HFFc6 (cell line): ENCODE data around the gene GSG1L. TPM values are rescaled to one million over a fixed set of nuclear protein-coding genes. Genes with fewer than 3 reads are reported as not detected.

Experiments used
- DNase-seq: peaks from one replicate; pipeline ENCODE4 v3.0.0-alpha.2; 2018
- H3K27ac Mint-ChIP-seq: 2 replicates; pipeline ENCODE4 v1.8.0; 2020; ENCODE audit warnings: mild to moderate bottlenecking, mixed read lengths
- H3K27me3 Mint-ChIP-seq: 2 replicates; pipeline ENCODE4 v1.8.0; 2021; ENCODE audit warnings: mild to moderate bottlenecking, moderate library complexity, mixed read lengths; ENCODE audit not compliant: insufficient read depth
- H3K36me3 Mint-ChIP-seq: 2 replicates; pipeline ENCODE4 v1.8.0; 2021; ENCODE audit warnings: low read depth, mixed read lengths
- H3K4me1 Mint-ChIP-seq: 2 replicates; pipeline ENCODE4 v1.8.0; 2020; ENCODE audit warnings: low read depth, mixed read lengths
- H3K4me3 Mint-ChIP-seq: 2 replicates; pipeline ENCODE4 v1.8.0; 2020; ENCODE audit warnings: mild to moderate bottlenecking, moderate library complexity, mixed read lengths
- H3K9me3 Mint-ChIP-seq: 2 replicates; pipeline ENCODE4 v1.8.0; 2020; ENCODE audit warnings: mild to moderate bottlenecking, mixed read lengths
- long read RNA-seq: library from polyadenylated mRNA; unstranded; transcript quantifications from one replicate; pipeline ENCODE4 v2.0.0, GENCODE V29; 2019
- total RNA-seq, 6 experiments: library from RNA; stranded (reverse); fragmentation: NEBNext Ultra II Directional; extraction: Animal tissue kit (Norgen Biotek cat#: 25700); gene quantifications; 2 replicates in 1 of 6; 3 replicates in 5 of 6; pipeline ENCODE4 v1.2.3, GENCODE V29; 2021
- TF ChIP-seq, protein P1 (sequence below): fragments of 200-600 bp; sonication (generic); IDR thresholded peaks from 2 replicates; pipeline ENCODE4 v1.5.0; 2021; ENCODE audit warnings: antibody characterized with exemption, mild to moderate bottlenecking

Gene GSG1L
- not detected for total RNA-seq
- long read RNA-seq: 0 reads

DNA sequence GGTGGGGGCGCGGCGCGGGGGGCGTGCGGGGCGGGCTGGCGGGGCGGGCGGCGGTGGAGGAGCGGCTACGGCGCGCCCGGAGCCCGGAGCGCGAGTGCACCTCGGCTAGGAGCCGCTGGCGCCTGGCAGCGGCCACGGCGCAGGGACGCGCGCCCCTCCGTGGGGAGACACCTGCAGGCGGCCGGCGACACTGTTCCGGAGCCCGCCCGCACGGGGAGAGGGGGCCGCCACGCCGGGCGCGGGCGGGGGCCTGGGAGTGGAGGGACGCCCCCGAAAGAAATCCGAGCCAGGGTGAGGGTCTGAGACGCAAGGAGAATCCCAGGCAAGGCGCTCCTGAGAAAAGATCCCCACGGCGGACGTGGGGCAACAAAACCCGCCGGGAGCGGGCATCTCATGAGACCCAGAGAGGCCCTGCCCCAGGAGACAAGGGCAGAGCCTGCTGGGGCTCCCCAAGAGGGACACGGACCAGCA, at the start of gene GSG1L:
Gene GSG1L (minus strand): TSS at position 124 of the 471 bp plus-strand sequence. CDS start 290 bp downstream, outside the sequence.
- Mint-ChIP-seq H3K36me3 (no peaks in the 10 kb centered on the region), H3K27me3 (peaks cover 41% of the 10 kb centered on the region), H3K9me3 (no peaks in the 10 kb centered on the region), H3K4me1 (peaks cover 12% of the 10 kb centered on the region), H3K4me3 (no peak within 1 kb of the TSS), H3K27ac (no peak within 1 kb of the TSS)
- TF ChIP-seq, protein P1, sequence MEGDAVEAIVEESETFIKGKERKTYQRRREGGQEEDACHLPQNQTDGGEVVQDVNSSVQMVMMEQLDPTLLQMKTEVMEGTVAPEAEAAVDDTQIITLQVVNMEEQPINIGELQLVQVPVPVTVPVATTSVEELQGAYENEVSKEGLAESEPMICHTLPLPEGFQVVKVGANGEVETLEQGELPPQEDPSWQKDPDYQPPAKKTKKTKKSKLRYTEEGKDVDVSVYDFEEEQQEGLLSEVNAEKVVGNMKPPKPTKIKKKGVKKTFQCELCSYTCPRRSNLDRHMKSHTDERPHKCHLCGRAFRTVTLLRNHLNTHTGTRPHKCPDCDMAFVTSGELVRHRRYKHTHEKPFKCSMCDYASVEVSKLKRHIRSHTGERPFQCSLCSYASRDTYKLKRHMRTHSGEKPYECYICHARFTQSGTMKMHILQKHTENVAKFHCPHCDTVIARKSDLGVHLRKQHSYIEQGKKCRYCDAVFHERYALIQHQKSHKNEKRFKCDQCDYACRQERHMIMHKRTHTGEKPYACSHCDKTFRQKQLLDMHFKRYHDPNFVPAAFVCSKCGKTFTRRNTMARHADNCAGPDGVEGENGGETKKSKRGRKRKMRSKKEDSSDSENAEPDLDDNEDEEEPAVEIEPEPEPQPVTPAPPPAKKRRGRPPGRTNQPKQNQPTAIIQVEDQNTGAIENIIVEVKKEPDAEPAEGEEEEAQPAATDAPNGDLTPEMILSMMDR: no peak
- no peak for DNase-seq

DNA sequence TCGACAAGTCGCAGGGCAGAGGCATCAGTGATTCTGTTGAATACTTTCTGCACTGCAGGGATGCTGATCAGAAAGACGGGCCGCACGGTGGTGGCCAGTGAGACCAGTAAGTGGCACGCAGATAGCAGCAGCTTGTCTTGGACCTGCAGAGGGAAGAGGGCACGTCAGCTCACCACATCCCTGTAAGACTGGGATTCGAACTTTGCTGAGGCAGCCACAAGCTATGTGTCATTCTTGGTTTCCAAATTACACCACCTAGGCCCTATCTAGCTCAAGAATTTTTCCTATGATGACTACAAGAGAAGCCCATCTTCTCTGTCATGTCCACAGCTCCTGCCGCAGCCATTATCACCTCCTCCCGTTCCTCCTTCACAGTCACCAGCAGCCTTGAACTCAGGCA, 49.4 kb upstream of the GSG1L start:
- Mint-ChIP-seq H3K4me1 (peaks cover 4% of the 10 kb centered on the region; the same call in 1 of the 2 replicates), H3K27ac (peak overlapping the region; percentile 54; the same call in 1 of the 2 replicates), H3K27me3 (peaks cover 1% of the 10 kb centered on the region), H3K36me3 (peaks cover 55% of the 10 kb centered on the region), H3K4me3 (no peak overlapping the region), H3K9me3 (no peaks in the 10 kb centered on the region)
- TF ChIP-seq, protein P1: no peak
- no peak for DNase-seq

DNA sequence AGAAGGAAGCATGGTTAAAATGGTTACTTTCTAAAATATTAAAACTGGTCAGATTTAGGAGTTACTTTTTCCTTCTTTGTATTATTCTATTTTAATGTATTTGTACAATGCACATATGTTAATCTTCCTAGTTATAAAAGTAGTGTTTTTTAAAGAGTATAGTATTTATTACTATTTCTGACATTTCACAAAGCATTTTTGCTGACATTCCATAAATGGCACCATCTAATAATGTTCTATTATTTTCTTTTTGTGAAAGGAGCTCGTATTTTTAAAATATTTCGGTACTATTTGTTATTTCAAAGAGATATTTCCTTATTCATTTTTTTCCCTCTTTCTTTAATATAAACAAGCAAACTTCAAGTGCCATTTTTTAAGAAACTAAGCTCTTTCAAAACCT, 47.5 kb upstream of the GSG1L start:
- H3K4me3 Mint-ChIP-seq: no peak overlapping the region
- no peak for DNase-seq
- H3K4me1 Mint-ChIP-seq: peaks cover 4% of the 10 kb centered on the region; the same call in 1 of the 2 replicates
- peaks cover 1% of the 10 kb centered on the region for H3K27me3 Mint-ChIP-seq
- peaks cover 53% of the 10 kb centered on the region for H3K36me3 Mint-ChIP-seq
- no peak overlapping the region for H3K27ac Mint-ChIP-seq
- TF ChIP-seq, protein P1: no peak
- no peaks in the 10 kb centered on the region for H3K9me3 Mint-ChIP-seq

DNA sequence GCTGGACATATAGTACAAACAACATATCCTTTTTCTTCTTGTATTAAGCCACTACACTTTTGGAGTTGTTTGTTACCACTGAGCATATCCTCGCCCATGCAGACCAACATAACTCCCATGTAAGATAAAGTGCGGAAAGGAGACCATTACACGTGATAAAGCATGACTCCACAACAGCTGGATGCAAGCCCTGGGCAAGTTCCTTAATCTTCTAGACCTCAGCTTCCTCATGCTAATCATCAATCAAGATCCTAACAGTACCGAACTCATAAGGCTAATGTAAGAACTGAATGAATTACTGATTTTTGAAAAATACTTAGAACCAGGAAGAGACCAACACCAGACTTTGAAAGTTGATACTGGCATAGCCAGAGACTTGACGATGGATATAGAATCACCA, 47.0 kb upstream of the GSG1L start:
- DNase-seq: no peak
- H3K27me3 Mint-ChIP-seq: peaks cover 1% of the 10 kb centered on the region
- no peaks in the 10 kb centered on the region for H3K9me3 Mint-ChIP-seq
- H3K27ac Mint-ChIP-seq: peak overlapping the region; percentile 1; the same call in 1 of the 2 replicates
- H3K36me3 Mint-ChIP-seq: peaks cover 49% of the 10 kb centered on the region
- TF ChIP-seq, protein P1: no peak
- peaks cover 4% of the 10 kb centered on the region; the same call in 1 of the 2 replicates for H3K4me1 Mint-ChIP-seq
- H3K4me3 Mint-ChIP-seq: no peak overlapping the region

DNA sequence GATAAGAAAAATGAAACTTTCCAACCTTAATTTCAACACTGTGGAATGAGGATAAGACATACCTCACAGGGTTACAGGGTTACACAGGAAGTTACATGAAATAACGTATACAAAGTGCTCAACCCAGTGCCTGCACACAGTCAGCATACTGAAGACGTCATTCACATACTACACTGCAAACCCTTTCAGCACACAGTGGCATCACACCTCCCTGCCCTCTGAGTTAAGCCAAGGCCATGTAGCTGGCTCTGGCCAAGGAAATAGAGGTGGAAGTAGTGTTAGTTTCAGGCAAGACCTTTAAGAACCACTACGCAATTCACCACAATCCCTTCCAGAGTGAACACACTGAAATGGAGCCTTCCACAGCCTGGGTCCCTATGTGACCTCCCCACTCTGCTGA, 46.6 kb upstream of the GSG1L start:
- TF ChIP-seq, protein P1: no peak
- Mint-ChIP-seq H3K4me1 (peaks cover 4% of the 10 kb centered on the region; the same call in 1 of the 2 replicates), H3K36me3 (peaks cover 45% of the 10 kb centered on the region), H3K9me3 (no peaks in the 10 kb centered on the region), H3K27ac (peak overlapping the region; percentile 1; the same call in 1 of the 2 replicates), H3K4me3 (no peak overlapping the region), H3K27me3 (peaks cover 1% of the 10 kb centered on the region)
- DNase-seq: no peak
